ENCODE results near the gene MOK. TPM values are rescaled to one million over a fixed set of nuclear protein-coding genes. Genes with fewer than 3 reads are reported as not detected.

Gene MOK
- total RNA-seq, 3 donors from 2014 or later = 6.2 to 11.2 (median 7.4) TPM

GRCh38 chr14:102222751-102223150 is 82.2 kb downstream of the MOK start:
- no peak for ATAC-seq
- Histone ChIP-seq H3K4me1 (ENCODE audit: low read depth) (no peaks in the 10 kb centered on the region), H3K4me3 (no peak overlapping the region), H3K9me3 (no peaks in the 10 kb centered on the region), H3K36me3 (ENCODE audit: low read depth) (no peaks in the 10 kb centered on the region)
- TF ChIP-seq CTCF (IDR thresholded peaks at IDR 0.05) = no peak
- intact Hi-C loops (cut with DNase I, micrococcal nuclease) = no loop called here
- no peak for DNase-seq

GRCh38 chr14:102222009-102222575 is 82.9 kb downstream of the MOK start:
- Histone ChIP-seq H3K9me3 (no peaks in the 10 kb centered on the region), H3K36me3 (ENCODE audit: low read depth) (no peaks in the 10 kb centered on the region), H3K4me3 (no peak overlapping the region), H3K4me1 (ENCODE audit: low read depth) (no peaks in the 10 kb centered on the region)
- no peak for TF ChIP-seq CTCF (IDR thresholded peaks at IDR 0.05)
- DNase-seq (no peak), ATAC-seq (no peak)
- intact Hi-C loops (cut with DNase I, micrococcal nuclease) = no loop called here

GRCh38 chr14:102221026-102221425 is 83.9 kb downstream of the MOK start:
- TF ChIP-seq CTCF (IDR thresholded peaks at IDR 0.05) = no peak
- H3K4me1 ChIP-seq (ENCODE audit: low read depth) = no peaks in the 10 kb centered on the region
- ATAC-seq (peak; percentile 37), DNase-seq (no peak)
- intact Hi-C loops (cut with DNase I, micrococcal nuclease) = no loop called here
- no peak overlapping the region for H3K4me3 ChIP-seq
- no peaks in the 10 kb centered on the region for H3K9me3 ChIP-seq
- no peaks in the 10 kb centered on the region for H3K36me3 ChIP-seq (ENCODE audit: low read depth)

- peak; percentile 39 for ATAC-seq
- Histone ChIP-seq H3K9me3 (no peaks in the 10 kb centered on the region), H3K36me3 (ENCODE audit: low read depth) (no peaks in the 10 kb centered on the region), H3K4me3 (no peak overlapping the region), H3K4me1 (ENCODE audit: low read depth) (peaks cover 4% of the 10 kb centered on the region)
- TF ChIP-seq CTCF (IDR thresholded peaks at IDR 0.05) = no peak
- intact Hi-C loops (cut with DNase I, micrococcal nuclease) = no loop called here
- DNase-seq = no peak
Observed at GRCh38 chr14:102220031-102220430, 84.9 kb downstream of the MOK start.

GRCh38 chr14:102219316-102219715 is 85.6 kb downstream of the MOK start:
- intact Hi-C loops (cut with DNase I, micrococcal nuclease) = no loop called here
- H3K4me3 ChIP-seq = no peak overlapping the region
- peaks cover 4% of the 10 kb centered on the region for H3K4me1 ChIP-seq (ENCODE audit: low read depth)
- no peak for TF ChIP-seq CTCF (IDR thresholded peaks at IDR 0.05)
- H3K9me3 ChIP-seq = no peaks in the 10 kb centered on the region
- ATAC-seq = no peak
- no peaks in the 10 kb centered on the region for H3K36me3 ChIP-seq (ENCODE audit: low read depth)
- DNase-seq = no peak

- ATAC-seq (no peak), DNase-seq (no peak)
- Histone ChIP-seq H3K4me3 (no peak overlapping the region), H3K9me3 (no peaks in the 10 kb centered on the region), H3K4me1 (ENCODE audit: low read depth) (peaks cover 4% of the 10 kb centered on the region), H3K36me3 (ENCODE audit: low read depth) (no peaks in the 10 kb centered on the region)
- no peak for TF ChIP-seq CTCF (IDR thresholded peaks at IDR 0.05)
- intact Hi-C loops (cut with DNase I, micrococcal nuclease) = no loop called here
Observed at GRCh38 chr14:102218688-102219087, 86.3 kb downstream of the MOK start.
